Smooth muscle cell of the brain vasculature (primary cell): ENCODE data around the gene SNX25.
A peak's percentile ranks its signal among the peaks of the same experiment; 100 is the strongest.
"Not testable (repeated sequence)": the region's sequence is repeated elsewhere in the genome, so short reads cannot be mapped to it uniquely, and the experiment has no call there.

Source experiments
- DNase-seq: peaks from one replicate; pipeline ENCODE4 v3.0.0-alpha.2; 2012; ENCODE audit warnings: low read depth, low spot score

SNX25 gene

GRCh38 chr4:185229021-185229818 is 19.8 kb downstream of the SNX25 start:
- DNase-seq, result no peak

DNA sequence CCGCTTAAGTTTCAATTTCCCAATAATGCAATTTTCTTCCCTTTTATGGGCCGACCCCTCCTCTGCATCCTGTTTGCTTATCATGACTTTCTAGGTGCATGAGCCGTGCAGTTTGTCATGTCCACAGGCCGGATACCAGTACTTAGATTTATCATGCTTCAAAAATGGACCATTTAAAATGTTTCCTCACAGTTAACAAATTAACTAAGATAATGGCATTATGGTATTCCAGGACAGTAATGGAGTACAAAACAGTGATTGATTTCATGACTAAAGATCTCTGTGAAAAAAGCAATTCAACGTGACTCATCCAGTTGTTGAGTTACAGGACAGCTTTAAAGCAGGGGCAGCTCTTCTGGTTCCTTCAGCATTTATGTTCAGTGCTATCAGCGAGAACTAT is 23.0 kb downstream of the SNX25 start:
- DNase-seq, result no peak

DNA sequence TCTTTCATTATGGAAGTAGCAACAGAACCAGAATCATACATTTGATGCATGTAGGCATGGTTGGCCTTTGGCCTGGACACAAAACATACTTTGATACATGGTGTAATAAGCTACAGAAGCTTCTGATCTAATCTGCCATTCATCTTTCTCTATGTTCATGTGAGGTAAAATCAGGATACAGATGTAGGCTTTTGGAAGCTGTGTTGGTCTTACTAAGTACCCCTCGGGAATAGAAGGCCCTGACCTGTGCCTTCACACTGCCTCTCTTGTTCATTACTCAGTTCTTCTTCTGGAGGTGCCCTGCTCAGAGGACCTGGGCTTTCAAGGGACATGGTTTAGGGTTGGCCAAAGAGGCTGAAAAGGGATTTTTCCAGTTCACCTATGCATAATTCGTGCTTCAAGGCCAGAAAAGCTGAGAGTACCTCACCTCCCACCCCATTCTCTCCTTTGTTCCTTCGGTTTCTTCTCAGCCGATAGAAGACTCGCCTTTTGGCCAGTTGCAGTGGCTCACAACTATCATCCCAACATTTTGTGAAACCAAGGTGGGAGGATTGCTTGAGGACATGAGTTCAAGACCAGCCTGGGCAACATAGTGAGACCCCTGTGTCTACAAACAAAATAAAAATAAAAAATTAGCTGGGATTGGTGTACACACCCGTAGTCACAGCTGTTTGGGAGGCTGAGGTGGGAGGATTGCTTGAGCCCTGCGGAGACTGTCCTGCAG is 25.9 kb downstream of the SNX25 start:
- DNase-seq, result no peak

DNA sequence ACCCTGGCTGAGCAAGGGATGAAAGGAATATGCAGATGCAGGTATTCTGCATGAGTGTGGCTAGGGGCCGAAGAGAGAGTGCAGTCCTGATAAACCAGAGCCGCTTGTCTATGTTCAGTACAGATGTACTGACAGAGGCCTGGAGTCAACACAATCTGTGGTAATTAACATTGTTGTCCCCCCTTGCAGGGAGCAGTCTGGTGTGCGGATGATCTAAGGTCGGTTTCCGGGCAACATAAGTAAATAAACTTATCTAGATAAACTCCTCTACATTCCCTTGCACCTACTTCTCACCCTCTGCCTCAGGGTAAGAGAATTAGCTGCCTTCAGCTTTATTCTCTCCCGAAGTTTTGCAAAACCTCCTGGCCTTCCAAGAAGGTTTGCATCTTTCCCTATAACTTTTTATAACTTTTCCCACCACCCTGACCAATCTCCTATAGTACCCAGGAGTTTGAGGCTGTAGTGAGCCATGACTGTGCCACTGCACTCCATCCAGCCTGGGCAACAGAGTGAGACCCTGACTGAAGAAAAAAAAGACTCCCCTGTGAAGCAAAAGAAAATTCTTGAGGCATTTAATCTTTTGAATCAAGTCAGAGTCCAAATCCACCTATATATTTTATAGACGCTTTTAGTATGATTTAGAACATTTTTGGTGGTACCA is 26.6 kb downstream of the SNX25 start:
- no peak for DNase-seq

GRCh38 chr4:185237175-185237574 is 27.8 kb downstream of the SNX25 start:
- DNase-seq, result peak; percentile 29

DNA sequence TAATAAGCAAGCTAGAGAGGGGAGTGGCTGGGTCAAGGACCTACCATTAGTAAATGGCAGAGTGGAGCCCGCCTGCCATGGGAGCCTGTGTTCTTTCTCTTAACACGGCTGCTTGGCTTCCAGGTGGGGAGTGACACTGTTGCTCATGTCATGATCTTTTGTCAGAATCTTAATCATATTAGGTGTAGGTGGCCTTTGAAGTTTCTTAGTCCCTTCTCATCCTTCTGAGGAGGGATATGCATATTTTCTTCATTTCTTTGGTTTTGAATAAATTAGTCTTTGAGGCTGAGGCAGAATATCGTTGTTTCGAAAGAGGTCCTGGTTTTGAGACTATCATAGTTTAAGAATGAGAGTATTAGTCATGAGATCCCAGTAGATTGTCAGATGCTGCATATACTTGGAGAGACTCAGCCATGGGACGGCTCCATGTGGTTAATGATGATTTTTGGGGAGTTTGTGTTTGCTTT is 28.9 kb downstream of the SNX25 start:
- no peak for DNase-seq

DNA sequence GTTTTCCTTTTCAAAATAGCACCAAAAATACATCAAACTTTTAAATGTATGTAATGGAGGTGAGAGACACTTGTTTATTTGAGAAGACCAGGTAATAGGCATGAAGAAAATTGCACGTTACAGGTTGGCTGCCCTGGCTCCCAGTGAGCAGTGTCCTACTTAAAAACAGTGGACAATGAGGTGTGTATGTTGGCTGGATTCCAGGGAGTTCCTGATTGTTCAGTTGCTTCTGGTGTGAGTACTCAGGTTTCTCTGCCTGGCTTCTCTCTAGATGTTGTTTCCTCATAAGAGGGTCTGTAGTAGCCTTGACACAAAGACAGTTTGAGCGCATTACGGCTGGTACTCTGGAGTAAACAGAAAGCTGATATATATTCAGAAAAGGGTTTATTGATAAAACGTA is 29.4 kb downstream of the SNX25 start:
- DNase-seq, result no peak

GRCh38 chr4:185240486-185240885 is 31.1 kb downstream of the SNX25 start:
- DNase-seq, result not testable (repeated sequence)

DNA sequence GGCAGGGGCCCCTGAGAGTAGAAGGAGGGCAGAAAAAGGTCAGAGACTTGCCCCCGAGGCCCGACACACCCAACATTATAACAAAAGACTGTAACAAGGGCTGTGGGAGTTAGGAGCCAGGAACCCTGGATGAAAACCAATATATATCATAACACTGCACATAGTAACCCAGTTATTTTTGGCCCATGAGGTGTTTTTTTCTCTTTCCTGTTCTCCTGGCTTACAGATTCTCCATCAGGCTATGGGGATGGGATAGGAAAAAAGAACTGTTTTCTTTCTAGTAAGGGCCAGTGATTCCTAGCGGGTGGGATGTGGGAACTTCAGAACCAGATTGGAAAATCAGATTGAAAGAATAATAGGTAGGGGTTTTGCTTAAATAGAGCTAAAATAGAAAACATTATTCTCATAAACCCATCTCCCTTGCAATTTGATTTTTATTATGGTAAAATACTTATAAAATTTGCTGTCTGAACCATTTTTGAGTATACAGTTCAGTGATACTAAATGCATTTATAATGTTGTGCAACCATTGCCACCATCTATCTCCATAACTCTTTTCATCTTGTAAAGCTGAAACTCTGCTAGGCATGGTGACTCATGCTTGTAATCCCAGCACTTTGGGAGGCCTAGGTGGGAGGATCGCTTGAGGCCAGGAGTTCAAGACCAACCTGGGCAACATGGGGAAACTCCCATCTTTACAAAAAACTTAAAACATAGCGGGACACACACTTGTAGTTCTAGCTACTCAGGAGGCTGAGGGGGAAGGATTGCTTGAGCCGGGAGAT is 33.5 kb downstream of the SNX25 start:
- no peak for DNase-seq

- no peak for DNase-seq
Measured at GRCh38 chr4:185243879-185244278, 34.5 kb downstream of the SNX25 start.

DNA sequence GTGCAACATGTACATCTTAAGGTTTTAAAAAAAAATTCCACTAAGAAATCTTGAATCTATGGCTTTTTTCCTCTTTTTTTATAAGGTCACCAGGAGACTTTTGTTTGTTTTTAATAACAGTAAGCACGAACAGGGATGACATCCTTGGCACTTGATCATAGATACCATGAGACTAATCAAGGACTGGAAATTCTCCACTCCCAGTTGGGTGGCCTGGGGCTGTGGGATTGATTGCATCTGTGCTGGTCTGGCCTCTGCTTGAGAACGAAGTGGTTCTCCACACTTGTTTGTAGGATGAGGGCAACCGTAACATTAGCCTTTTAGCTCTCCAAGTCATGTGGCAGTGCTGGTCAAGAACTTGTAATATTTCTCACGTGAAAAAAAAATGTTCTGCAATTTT is 35.4 kb downstream of the SNX25 start:
- no peak for DNase-seq

GRCh38 chr4:185246453-185246852 is 37.1 kb downstream of the SNX25 start:
- DNase-seq, result no peak

- no peak for DNase-seq
Measured at GRCh38 chr4:185247151-185247550, 37.8 kb downstream of the SNX25 start.

- DNase-seq, result no peak
Measured at GRCh38 chr4:185248393-185249039, 39.1 kb downstream of the SNX25 start.

DNA sequence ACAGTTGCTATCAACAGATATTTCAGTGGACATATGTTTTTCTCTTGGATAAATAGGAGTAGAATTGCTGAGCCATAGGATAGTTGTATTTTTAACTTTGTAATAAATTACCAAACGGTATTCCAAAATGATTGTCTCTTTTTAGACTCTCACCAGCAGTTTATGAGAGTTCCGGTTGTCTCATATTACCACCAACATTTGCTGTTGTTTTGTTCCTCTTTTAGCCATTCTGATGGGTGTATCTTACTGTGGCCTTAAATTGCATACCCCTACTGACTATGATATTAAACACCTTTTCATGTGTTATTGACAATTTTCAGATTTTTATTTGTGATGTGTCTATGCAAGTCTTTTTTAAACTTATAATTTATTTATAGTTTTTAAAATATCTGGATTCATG is 39.7 kb downstream of the SNX25 start:
- no peak for DNase-seq

- DNase-seq, result no peak
Measured at GRCh38 chr4:185254434-185254833, 45.0 kb downstream of the SNX25 start.

DNA sequence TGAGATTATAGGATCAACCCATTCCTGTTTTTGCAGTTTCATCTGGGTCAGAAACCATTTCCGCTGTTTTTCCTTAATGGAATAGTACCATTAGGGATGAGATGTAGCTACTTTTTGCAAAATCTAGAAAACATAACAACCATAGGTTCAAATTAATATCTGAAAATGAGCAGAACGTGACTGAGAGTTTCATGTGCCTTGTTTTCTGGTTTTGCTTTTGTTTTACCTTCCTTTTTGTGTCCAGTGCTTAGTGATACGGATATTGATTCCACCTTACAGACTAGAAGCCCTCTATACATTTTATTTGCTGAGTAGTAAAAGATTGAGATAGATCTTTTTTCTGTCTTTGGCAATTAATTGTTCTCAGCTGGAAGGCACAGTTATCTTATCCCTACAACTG is 46.5 kb downstream of the SNX25 start:
- DNase-seq, result no peak

DNA sequence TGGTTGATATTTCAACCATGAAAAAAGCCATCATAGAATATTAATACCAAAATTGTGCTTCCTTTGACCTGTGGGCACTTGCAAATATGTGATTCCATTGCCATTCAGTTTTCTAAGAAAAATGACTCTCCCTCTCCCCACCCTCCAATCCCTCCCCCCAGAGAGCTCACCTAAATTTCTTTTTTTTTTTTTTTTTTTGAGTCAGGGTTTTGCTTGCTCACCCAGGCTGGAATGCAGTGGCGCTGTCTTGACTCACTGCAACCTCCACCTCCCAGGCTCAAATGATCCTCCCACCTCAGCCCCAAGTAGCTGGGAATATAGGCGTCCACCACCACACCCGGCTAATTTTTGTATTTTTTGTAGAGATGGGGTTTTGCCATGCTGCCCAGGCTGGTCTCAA is 47.0 kb downstream of the SNX25 start:
- no peak for DNase-seq

- DNase-seq, result no peak
Measured at GRCh38 chr4:185257086-185257485, 47.7 kb downstream of the SNX25 start.

GRCh38 chr4:185257694-185258093 is 48.3 kb downstream of the SNX25 start:
- no peak for DNase-seq

- DNase-seq, result not testable (repeated sequence)
Measured at GRCh38 chr4:185258741-185259140, 49.3 kb downstream of the SNX25 start.
